ENCODE data around the gene CCDC68.

GRCh38 chr18:54939361-54939917 lies 19.8 kb downstream of the CCDC68 start:
- TF ChIP-seq CTCF (IDR thresholded peaks at IDR 0.05) (no peak), EP300 (IDR thresholded peaks at IDR 0.05) (no peak), POLR2A (IDR thresholded peaks at IDR 0.05) (no peak)
